K562 (cell line): ENCODE data around the gene TMEM273. TPM values are rescaled to one million over a fixed set of nuclear protein-coding genes. Genes with fewer than 3 reads are reported as not detected.

Source experiments
- ATAC-seq: fragments of 200-7000 bp; cut with Tn5 transposase; 3 replicates; pipeline ENCODE4 v1.9.1; 2020; ENCODE audit warnings: moderate library complexity
- BruUV-seq: library from RNA; stranded (reverse); fragments of 400-500 nt; replicated peaks from 2 replicates; lab custom pipeline; 2021; lab: Mats Ljungman, UMichigan
- CTCF ChIA-PET: fragments of 300-600 bp; formaldehyde crosslinking; extraction: SDS; loops from one replicate; lab custom pipeline; 2021; ENCODE audit warnings: low intra/inter-chr PET ratio; lab: Yijun Ruan, JAX
- POLR2A ChIA-PET: fragments of 300-600, 350-650 bp; sonication (Branson Sonifier 250); formaldehyde crosslinking; extraction: SDS; loops from one replicate; lab custom pipeline; 2021; ENCODE audit warnings: antibody characterized with exemption, inconsistent platforms; lab: Yijun Ruan, JAX
- DNase-seq, 4 experiments: peaks; one replicate each; pipeline versions ENCODE4 v3.0.0 to v3.0.0-alpha.2; 2011 to 2018; ENCODE audit warnings: low spot score in 3 of 4, mixed read lengths in 3 of 4; ENCODE audit errors: extremely low read depth in 1 of 4
- FAIRE-seq: peaks from 2 replicates; lab custom pipeline; 2011; peaks lifted over from hg19 to GRCh38; lab: Jason Lieb, UNC
- H2AFZ ChIP-seq: 2 replicates; pipeline ENCODE4 v1.6.0; 2011; ENCODE audit warnings: low read depth, low read length, control low read depth, inconsistent platforms
- H3K27ac ChIP-seq: fragments of 200-600 bp; 3 replicates; pipeline ENCODE4 v1.8.0; 2011; ENCODE audit warnings: low read depth, mild to moderate bottlenecking, control low read depth, inconsistent platforms, low read length, moderate library complexity, mixed read lengths; ENCODE audit errors: extremely low read depth
- H3K27me3 ChIP-seq, 2 experiments: fragments of 300-600 bp in 1 of 2; 2 replicates in 1 of 2; 3 replicates in 1 of 2; pipeline versions ENCODE4 v1.6.0 to v1.8.0; 2011; ENCODE audit warnings: inconsistent platforms in 2 of 2, low read length in 2 of 2, mild to moderate bottlenecking in 1 of 2, mixed read lengths in 1 of 2, moderate library complexity in 1 of 2; ENCODE audit not compliant: control insufficient read depth in 2 of 2, insufficient read depth in 2 of 2
- H3K36me3 ChIP-seq: fragments of 300-600 bp; 3 replicates; pipeline ENCODE4 v1.8.0; 2011; ENCODE audit warnings: mild to moderate bottlenecking, low read length, inconsistent platforms; ENCODE audit not compliant: control insufficient read depth, insufficient read depth
- H3K4me1 ChIP-seq, 2 experiments: fragments of 200-600 bp in 1 of 2; replicated peaks in 1 of 2; 2 replicates in 1 of 2; 3 replicates in 1 of 2; pipeline versions ENCODE4 v1.5.1 to v1.8.0; 2011; ENCODE audit warnings: inconsistent platforms in 2 of 2, low read length in 2 of 2, mild to moderate bottlenecking in 1 of 2, mixed read lengths in 1 of 2, moderate library complexity in 1 of 2; ENCODE audit not compliant: control insufficient read depth in 2 of 2, insufficient read depth in 2 of 2
- H3K4me2 ChIP-seq: 2 replicates; pipeline ENCODE4 v1.6.1; 2011; ENCODE audit warnings: low read length, control low read depth, inconsistent platforms, mixed read lengths; ENCODE audit not compliant: insufficient read depth
- H3K4me3 ChIP-seq: fragments of 200-600 bp; sonication (generic), shearing (Covaris generic); 2 replicates; pipeline ENCODE4 v1.5.1; 2016; ENCODE audit warnings: control low read depth, inconsistent platforms
- H3K79me2 ChIP-seq: fragments of 200-600 bp; 3 replicates; pipeline ENCODE4 v1.8.0; 2011; ENCODE audit warnings: low read length, inconsistent platforms; ENCODE audit not compliant: control insufficient read depth, insufficient read depth
- H3K9ac ChIP-seq, 2 experiments: 2 replicates each; pipeline versions ENCODE4 v1.6.0 to v1.6.1; 2011; ENCODE audit warnings: low read depth in 2 of 2, low read length in 2 of 2, control low read depth in 1 of 2, inconsistent platforms in 1 of 2, mild to moderate bottlenecking in 1 of 2, mixed read lengths in 1 of 2; ENCODE audit not compliant: insufficient read depth in 1 of 2
- H3K9me1 ChIP-seq: one replicate; pipeline ENCODE4 v1.6.0; 2011; ENCODE audit warnings: inconsistent platforms, mild to moderate bottlenecking, low read length, moderate library complexity; ENCODE audit not compliant: control insufficient read depth, insufficient read depth
- H3K9me3 ChIP-seq: replicated peaks from 2 replicates; pipeline ENCODE4 v1.5.1; 2011; ENCODE audit warnings: low read depth, low read length, inconsistent platforms; ENCODE audit not compliant: control insufficient read depth, insufficient read depth
- H4K20me1 ChIP-seq: replicated peaks from 2 replicates; pipeline ENCODE4 v1.6.1; 2011; ENCODE audit warnings: low read length, inconsistent platforms, mixed read lengths; ENCODE audit not compliant: control insufficient read depth, insufficient read depth
- ADNP ChIP-seq: fragments of 200-800 bp; sonication (Bioruptor generic); IDR thresholded peaks from 2 replicates; pipeline ENCODE4 v1.6.1; 2016; ENCODE audit warnings: missing genetic modification characterization, missing compliant biosample characterization
- CREB3 ChIP-seq: fragments of 450-650 bp; conservative IDR thresholded peaks from 2 replicates; pipeline ENCODE4 v1.6.1; 2016; ENCODE audit warnings: missing genetic modification characterization, low read depth, mild to moderate bottlenecking, missing compliant biosample characterization, moderate library complexity
- HMGN3 ChIP-seq: IDR thresholded peaks from 2 replicates; pipeline ENCODE4 v1.6.1; 2011; ENCODE audit warnings: borderline replicate concordance, low read depth, mild to moderate bottlenecking, mixed read lengths, low read length; ENCODE audit not compliant: insufficient read length; ENCODE audit errors: extremely low read depth
- MYNN ChIP-seq, 2 experiments: sonication (generic); formaldehyde crosslinking in 1 of 2; IDR thresholded peaks; 2 replicates each; pipeline versions ENCODE4 v1.5.0 to v1.6.1; 2016 to 2020; ENCODE audit warnings: antibody characterized with exemption in 1 of 2, missing genetic modification reagents in 1 of 2
- NR4A1 ChIP-seq, 2 experiments: fragments of 250-450 bp in 1 of 2; fragments of 450-650 bp in 1 of 2; sonication (Bioruptor Pico) in 1 of 2; IDR thresholded peaks; 2 replicates each; pipeline versions ENCODE4 v1.4.0 to v1.6.1; 2016 to 2020; ENCODE audit warnings: mild to moderate bottlenecking in 2 of 2, missing compliant biosample characterization in 1 of 2, missing genetic modification characterization in 1 of 2, moderate library complexity in 1 of 2
- PHB ChIP-seq: fragments of 250-450 bp; sonication (Bioruptor Pico); IDR thresholded peaks from 2 replicates; pipeline ENCODE4 v1.5.0; 2021
- RBFOX2 ChIP-seq: fragments of 200-400 bp; formaldehyde crosslinking; IDR thresholded peaks from 2 replicates; pipeline ENCODE4 v1.6.1; 2017; ENCODE audit warnings: low read depth, mild to moderate bottlenecking, low read length, moderate library complexity
- RFX1 ChIP-seq: fragments of 450-650 bp; IDR thresholded peaks from 2 replicates; pipeline ENCODE4 v1.6.1; 2016; ENCODE audit warnings: mild to moderate bottlenecking, moderate library complexity
- SMAD3 ChIP-seq: fragments of 450-650 bp; formaldehyde crosslinking; conservative IDR thresholded peaks from 2 replicates; pipeline ENCODE4 v1.4.0; 2020; ENCODE audit warnings: mild to moderate bottlenecking
- TARDBP ChIP-seq: fragments of 450-650 bp; IDR thresholded peaks from 2 replicates; pipeline ENCODE4 v1.6.1; 2016
- TFAM ChIP-seq: fragments of 250-450 bp; sonication (Bioruptor Pico); conservative IDR thresholded peaks from 2 replicates; pipeline ENCODE4 v1.5.0; 2021; ENCODE audit warnings: mild to moderate bottlenecking, moderate library complexity
- THRAP3 ChIP-seq: fragments of 450-650 bp; IDR thresholded peaks from 2 replicates; pipeline ENCODE4 v1.6.1; 2016; ENCODE audit warnings: mild to moderate bottlenecking, inconsistent platforms, borderline replicate concordance
- ZKSCAN8 ChIP-seq: fragments of 200-800 bp; sonication (Bioruptor generic); IDR thresholded peaks from 2 replicates; pipeline ENCODE4 v1.6.1; 2016; ENCODE audit warnings: missing genetic modification characterization, missing compliant biosample characterization
- ZNF384 ChIP-seq: IDR thresholded peaks from 2 replicates; pipeline ENCODE4 v1.6.1; 2012; ENCODE audit warnings: low read depth, low read length, improper control_type of control experiment
- ZNF436 ChIP-seq: fragments of 250-450, 450-650 bp; sonication (Bioruptor Pico); formaldehyde crosslinking; IDR thresholded peaks from 2 replicates; pipeline ENCODE4 v1.7.0; 2020; ENCODE audit warnings: mild to moderate bottlenecking
- ZSCAN32 ChIP-seq: fragments of 450-650 bp; formaldehyde crosslinking; IDR thresholded peaks from 2 replicates; pipeline ENCODE4 v1.4.0; 2020; ENCODE audit warnings: mild to moderate bottlenecking, moderate library complexity
- WGBS: fragments of 100-300 bp; shearing (Covaris generic); methylation state at CpG from one replicate; pipeline ENCODE4 v1.1.6; 2016; ENCODE audit warnings: low coverage, mixed read lengths; ENCODE audit not compliant: insufficient coverage; ENCODE audit errors: missing lambda C conversion rate; 5-methylcytosine and 5-hydroxymethylcytosine counted together
- in situ Hi-C: fragments of 300-500 bp; cut with MboI; formaldehyde crosslinking; loops from 4 replicates; pipeline ENCODE4 v1.15.0; 2018; ENCODE audit warnings: inconsistent platforms, mixed read lengths
- intact Hi-C: fragments of 100-400 bp; cut with micrococcal nuclease; formaldehyde crosslinking; loops from 2 replicates; pipeline ENCODE4 v1.14.2; 2022
- polyA plus RNA-seq, 8 experiments: library from polyadenylated mRNA; depleted of rRNA in 4 of 8; stranded (reverse) in 5 of 8; unstranded in 3 of 8; fragments of >200 nt; fragmentation: Nextera tagmentation in 2 of 8; fragmentation: Illumina TruSeq in 1 of 8; extraction: Ambion mirVana in 2 of 8; extraction: Trizol in 1 of 8; gene quantifications; 2 replicates each; pipeline versions ENCODE4 v1.2.1 to v1.2.3, GENCODE V29; 2011 to 2014; ENCODE audit warnings: inconsistent platforms in 1 of 8, missing spikeins in 1 of 8
- total RNA-seq, 7 experiments: library from RNA; depleted of rRNA in 6 of 7; stranded (reverse); fragments of >200 nt in 6 of 7; fragmentation: Illumina TruSeq in 2 of 7; extraction: Trizol in 2 of 7; gene quantifications; 2 replicates each; pipeline versions ENCODE4 v1.2.1 to v1.2.3, GENCODE V29; 2011 to 2021; ENCODE audit warnings: low replicate concordance in 1 of 7
- TF ChIP-seq, protein P1 (sequence below): fragments of 250-450 bp; sonication (Bioruptor Pico); IDR thresholded peaks from 2 replicates; pipeline ENCODE4 v1.9.0; 2021; ENCODE audit warnings: mild to moderate bottlenecking, inconsistent platforms

TMEM273 gene
- total and polyA plus RNA-seq, 9 of the 15 experiments (the other 6 are each of a cell fraction or from before 2014, with no cell fraction given), result 39.2 to 131 (median 95.6) TPM

DNA sequence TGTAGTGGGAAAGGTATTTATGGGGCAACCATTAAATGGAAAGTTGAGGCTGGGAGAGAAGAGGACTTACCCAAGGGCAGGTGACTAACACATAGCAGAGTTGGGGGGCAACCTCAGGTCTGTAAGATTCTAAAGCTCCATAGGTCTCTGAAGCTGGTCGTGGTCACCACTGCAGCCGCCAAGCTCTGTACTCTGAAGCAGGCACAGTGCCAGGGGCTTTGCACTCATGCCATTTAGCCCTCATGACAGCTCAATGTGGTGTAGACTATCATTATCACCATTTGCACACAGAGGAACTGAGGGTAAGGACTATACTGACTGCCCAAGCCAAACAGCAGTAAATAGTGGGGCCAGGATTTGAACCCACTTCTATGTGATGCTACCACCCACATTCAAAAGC, 32.5 kb upstream of the TMEM273 start (continued):
- TF ChIP-seq RBFOX2 (no peak), THRAP3 (no peak)

DNA sequence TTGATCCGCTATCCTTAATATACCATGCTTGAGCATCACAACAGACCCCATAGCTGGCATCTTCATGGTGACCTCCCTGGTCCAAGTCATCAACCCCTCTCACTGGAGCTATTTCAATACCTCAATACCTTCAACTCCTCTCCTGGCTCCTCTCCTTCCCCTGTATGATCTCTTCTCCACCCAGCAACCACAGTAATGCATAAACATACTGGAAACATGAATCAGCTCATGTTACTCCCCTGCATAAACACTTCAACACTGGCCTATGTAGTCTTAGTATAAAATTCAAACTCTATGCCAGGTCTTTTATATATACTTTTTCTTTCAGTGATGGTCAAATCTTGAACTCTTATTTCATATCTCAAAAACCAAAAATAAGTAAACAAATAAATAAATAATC, 31.8 kb upstream of the TMEM273 start:
- no peak for DNase-seq
- intact Hi-C loops, result no loop called here
- no peak overlapping the region for H2AFZ ChIP-seq
- ATAC-seq, result no peak
- H3K79me2 ChIP-seq, result no peaks in the 10 kb centered on the region
- no peak overlapping the region for H3K27ac ChIP-seq
- BruUV-seq, result no TSS peak
- no peaks in the 10 kb centered on the region for H3K36me3 ChIP-seq
- H3K9me3 ChIP-seq, result no peaks in the 10 kb centered on the region
- H3K27me3 ChIP-seq, result no peaks in the 10 kb centered on the region
- H3K4me1 ChIP-seq, result peaks cover 4 to 15% of the 10 kb centered on the region in 2 experiments; a peak in 3 of 5 replicates
- no peak overlapping the region for H3K9ac ChIP-seq
- POLR2A ChIA-PET, result interaction anchor here (1.1 to 2.1 kb wide), 2 partner anchors 12 to 15 kb away, joined by 3 to 4 read pairs; no protein-coding TSS in a partner anchor
- H4K20me1 ChIP-seq, result no peaks in the 10 kb centered on the region
- 88% methylated on average over 1 of the region's 1 CpG for WGBS
- no peak overlapping the region for H3K4me3 ChIP-seq
- FAIRE-seq, result no peak
- no peaks in the 10 kb centered on the region for H3K9me1 ChIP-seq
- no peak overlapping the region for H3K4me2 ChIP-seq
- in situ Hi-C loops, result no loop called here
- CTCF ChIA-PET, result no interaction called here
- TF ChIP-seq TFAM (CRISPR knock-in tag) (no peak), RFX1 (no peak), SMAD3 (CRISPR knock-in tag) (no peak), ADNP (tag) (no peak), MYNN (IDR thresholded peaks at IDR 0.05) (no peak), MYNN (CRISPR knock-in tag; IDR thresholded peaks at IDR 0.05) (no peak), CREB3 (tag) (no peak), ZNF384 (no peak), ZKSCAN8 (CRISPR knock-in tag) (no peak), ZSCAN32 (no peak), NR4A1 (CRISPR knock-in tag; IDR thresholded peaks at IDR 0.05) (no peak), NR4A1 (tag; IDR thresholded peaks at IDR 0.05) (no peak), ZNF436 (CRISPR knock-in tag) (no peak), PHB (CRISPR knock-in tag) (no peak), TARDBP (no peak), HMGN3 (no peak)
- TF ChIP-seq, protein P1, sequence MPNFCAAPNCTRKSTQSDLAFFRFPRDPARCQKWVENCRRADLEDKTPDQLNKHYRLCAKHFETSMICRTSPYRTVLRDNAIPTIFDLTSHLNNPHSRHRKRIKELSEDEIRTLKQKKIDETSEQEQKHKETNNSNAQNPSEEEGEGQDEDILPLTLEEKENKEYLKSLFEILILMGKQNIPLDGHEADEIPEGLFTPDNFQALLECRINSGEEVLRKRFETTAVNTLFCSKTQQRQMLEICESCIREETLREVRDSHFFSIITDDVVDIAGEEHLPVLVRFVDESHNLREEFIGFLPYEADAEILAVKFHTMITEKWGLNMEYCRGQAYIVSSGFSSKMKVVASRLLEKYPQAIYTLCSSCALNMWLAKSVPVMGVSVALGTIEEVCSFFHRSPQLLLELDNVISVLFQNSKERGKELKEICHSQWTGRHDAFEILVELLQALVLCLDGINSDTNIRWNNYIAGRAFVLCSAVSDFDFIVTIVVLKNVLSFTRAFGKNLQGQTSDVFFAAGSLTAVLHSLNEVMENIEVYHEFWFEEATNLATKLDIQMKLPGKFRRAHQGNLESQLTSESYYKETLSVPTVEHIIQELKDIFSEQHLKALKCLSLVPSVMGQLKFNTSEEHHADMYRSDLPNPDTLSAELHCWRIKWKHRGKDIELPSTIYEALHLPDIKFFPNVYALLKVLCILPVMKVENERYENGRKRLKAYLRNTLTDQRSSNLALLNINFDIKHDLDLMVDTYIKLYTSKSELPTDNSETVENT (CRISPR knock-in tag), result no peak
